ENCODE results near the gene LCN12. TPM values are rescaled to one million over a fixed set of nuclear protein-coding genes. Genes with fewer than 3 reads are reported as not detected.
"Not testable (repeated sequence)": the region's sequence is repeated elsewhere in the genome, so short reads cannot be mapped to it uniquely, and the experiment has no call there.

LCN12 gene
- total and polyA plus RNA-seq, 2 donors from 2014 or later, result 35.5 to 42.9 TPM

GRCh38 chr9:137001857-137002645, 50.0 kb downstream of the LCN12 start:
- FAIRE-seq (no peak), DNase-seq (no peak)
- Histone ChIP-seq H3K9me3 (ENCODE audit: control insufficient read depth in 2 of 3, insufficient read depth in 1 of 3, low read length in 3 of 3) (no peaks in the 10 kb centered on the region), H3K9ac (ENCODE audit: low read length in 3 of 3) (no peak overlapping the region), H3K4me3 (ENCODE audit: low read length in 3 of 3) (no peak overlapping the region), H3K4me1 (ENCODE audit: control insufficient read depth in 2 of 3, insufficient read depth in 2 of 3, low read depth in 1 of 3, low read length in 3 of 3) (peaks cover 0 to 6% (median 0%) of the 10 kb centered on the region in 3 donors), H3K27me3 (ENCODE audit: control insufficient read depth, insufficient read depth, low read length) (no peaks in the 10 kb centered on the region), H3K27ac (ENCODE audit: low read depth in 2 of 2, low read length in 2 of 2) (no peak overlapping the region), H3K36me3 (ENCODE audit: control insufficient read depth in 2 of 3, insufficient read depth in 3 of 3, low read length in 3 of 3) (no peaks in the 10 kb centered on the region)
- TF ChIP-seq, protein P1, sequence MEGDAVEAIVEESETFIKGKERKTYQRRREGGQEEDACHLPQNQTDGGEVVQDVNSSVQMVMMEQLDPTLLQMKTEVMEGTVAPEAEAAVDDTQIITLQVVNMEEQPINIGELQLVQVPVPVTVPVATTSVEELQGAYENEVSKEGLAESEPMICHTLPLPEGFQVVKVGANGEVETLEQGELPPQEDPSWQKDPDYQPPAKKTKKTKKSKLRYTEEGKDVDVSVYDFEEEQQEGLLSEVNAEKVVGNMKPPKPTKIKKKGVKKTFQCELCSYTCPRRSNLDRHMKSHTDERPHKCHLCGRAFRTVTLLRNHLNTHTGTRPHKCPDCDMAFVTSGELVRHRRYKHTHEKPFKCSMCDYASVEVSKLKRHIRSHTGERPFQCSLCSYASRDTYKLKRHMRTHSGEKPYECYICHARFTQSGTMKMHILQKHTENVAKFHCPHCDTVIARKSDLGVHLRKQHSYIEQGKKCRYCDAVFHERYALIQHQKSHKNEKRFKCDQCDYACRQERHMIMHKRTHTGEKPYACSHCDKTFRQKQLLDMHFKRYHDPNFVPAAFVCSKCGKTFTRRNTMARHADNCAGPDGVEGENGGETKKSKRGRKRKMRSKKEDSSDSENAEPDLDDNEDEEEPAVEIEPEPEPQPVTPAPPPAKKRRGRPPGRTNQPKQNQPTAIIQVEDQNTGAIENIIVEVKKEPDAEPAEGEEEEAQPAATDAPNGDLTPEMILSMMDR (IDR thresholded peaks at IDR 0.05; ENCODE audit: borderline replicate concordance, extremely low read depth, insufficient read depth), result no peak
- intact Hi-C loops (cut with DNase I), result no loop called here

DNA sequence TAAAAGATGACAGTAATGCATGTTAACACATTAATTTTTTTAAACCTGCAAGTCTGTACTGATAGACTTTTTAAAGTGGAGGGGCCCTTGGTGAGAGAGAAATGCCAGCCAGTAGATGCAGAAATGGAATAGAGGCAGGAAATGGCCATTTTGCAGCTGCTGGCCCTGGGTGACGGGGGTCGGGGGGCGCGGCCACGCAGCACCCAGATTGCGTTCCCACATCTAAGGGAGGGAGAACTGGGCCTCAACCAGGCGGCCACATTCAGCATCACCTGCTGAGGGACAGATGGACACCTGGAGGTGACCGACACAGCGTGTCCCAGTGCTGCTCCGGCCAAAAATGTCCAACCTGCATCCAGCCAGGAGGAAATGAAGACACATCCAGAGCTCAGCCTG, 50.6 kb downstream of the LCN12 start:
- no peaks in the 10 kb centered on the region for H3K27me3 ChIP-seq (ENCODE audit: control insufficient read depth, insufficient read depth, low read length)
- H3K9ac ChIP-seq (ENCODE audit: low read length in 3 of 3), result no peak overlapping the region
- intact Hi-C loops (cut with DNase I), result no loop called here
- no peaks in the 10 kb centered on the region for H3K36me3 ChIP-seq (ENCODE audit: control insufficient read depth in 2 of 3, insufficient read depth in 3 of 3, low read length in 3 of 3)
- H3K4me1 ChIP-seq (ENCODE audit: control insufficient read depth in 2 of 3, insufficient read depth in 2 of 3, low read depth in 1 of 3, low read length in 3 of 3), result peaks cover 0 to 3% (median 0%) of the 10 kb centered on the region in 3 donors
- H3K27ac ChIP-seq (ENCODE audit: low read depth in 2 of 2, low read length in 2 of 2), result no peak overlapping the region
- TF ChIP-seq, protein P1 (IDR thresholded peaks at IDR 0.05; ENCODE audit: borderline replicate concordance, extremely low read depth, insufficient read depth), result no peak
- H3K4me3 ChIP-seq (ENCODE audit: low read length in 3 of 3), result no peak overlapping the region
- H3K9me3 ChIP-seq (ENCODE audit: control insufficient read depth in 2 of 3, insufficient read depth in 1 of 3, low read length in 3 of 3), result no peaks in the 10 kb centered on the region
- DNase-seq (no peak), FAIRE-seq (no peak)

DNA sequence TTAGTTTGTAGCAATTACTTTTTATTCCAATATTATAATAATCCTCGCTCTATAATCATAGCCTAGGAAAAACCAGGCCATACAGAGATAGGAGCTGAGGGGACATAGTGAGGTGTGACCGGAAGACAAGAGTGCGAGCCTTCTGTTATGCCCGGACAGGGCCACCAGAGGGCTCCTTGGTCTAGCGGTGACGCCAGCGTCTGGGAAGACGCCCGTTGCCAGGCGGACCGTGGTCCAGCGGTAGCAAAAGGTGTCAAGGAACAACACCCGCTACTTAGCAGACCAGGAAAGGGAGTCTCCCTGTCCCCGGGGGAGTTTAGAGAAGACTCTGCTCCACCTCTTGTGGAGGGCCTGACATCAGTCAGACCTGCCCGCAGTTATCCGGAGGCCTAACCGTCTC, 52.2 kb downstream of the LCN12 start:
- FAIRE-seq; H3K27me3 ChIP-seq (ENCODE audit: control insufficient read depth, insufficient read depth, low read length); H3K9me3 ChIP-seq (ENCODE audit: control insufficient read depth in 2 of 3, insufficient read depth in 1 of 3, low read length in 3 of 3); DNase-seq; intact Hi-C loops (cut with DNase I); H3K36me3 ChIP-seq (ENCODE audit: control insufficient read depth in 2 of 3, insufficient read depth in 3 of 3, low read length in 3 of 3); H3K4me1 ChIP-seq (ENCODE audit: control insufficient read depth in 2 of 3, insufficient read depth in 2 of 3, low read depth in 1 of 3, low read length in 3 of 3); H3K4me3 ChIP-seq (ENCODE audit: low read length in 3 of 3); H3K9ac ChIP-seq (ENCODE audit: low read length in 3 of 3); H3K27ac ChIP-seq (ENCODE audit: low read depth in 2 of 2, low read length in 2 of 2): not testable (repeated sequence)
- TF ChIP-seq, protein P1 (IDR thresholded peaks at IDR 0.05; ENCODE audit: borderline replicate concordance, extremely low read depth, insufficient read depth), result peak; percentile 3

Other genes starting within 250 kb of the LCN12 start
Only the 30 nearest of the 33 such genes appear.
- 8.4 TPM for gene LCN10, start 209.3 kb upstream of the LCN12 start, total RNA-seq
- 3.9 TPM for gene LCN10, start 209.3 kb upstream of the LCN12 start, polyA plus RNA-seq (ENCODE audit: insufficient read depth, low read depth, low replicate concordance)
- 16.0 TPM for gene LCN6, start 203.7 kb upstream of the LCN12 start, total RNA-seq
- not detected for gene LCN6, start 203.7 kb upstream of the LCN12 start, polyA plus RNA-seq (ENCODE audit: insufficient read depth, low read depth, low replicate concordance)
- gene LCN8, start 194.0 kb upstream of the LCN12 start, total RNA-seq, result not detected
- gene LCN8, start 194.0 kb upstream of the LCN12 start, polyA plus RNA-seq (ENCODE audit: insufficient read depth, low read depth, low replicate concordance), result not detected
- gene LCN15, start 187.8 kb upstream of the LCN12 start, total RNA-seq, result not detected
- gene LCN15, start 187.8 kb upstream of the LCN12 start, polyA plus RNA-seq (ENCODE audit: insufficient read depth, low read depth, low replicate concordance), result not detected
- 96.5 TPM for gene TMEM141, start 160.9 kb upstream of the LCN12 start, total RNA-seq
- gene TMEM141, start 160.9 kb upstream of the LCN12 start, polyA plus RNA-seq (ENCODE audit: insufficient read depth, low read depth, low replicate concordance), result 403 TPM
- gene CCDC183, start 155.9 kb upstream of the LCN12 start, total RNA-seq, result 0.88 TPM
- 3.1 TPM for gene CCDC183, start 155.9 kb upstream of the LCN12 start, polyA plus RNA-seq (ENCODE audit: insufficient read depth, low read depth, low replicate concordance)
- 70.3 TPM for gene RABL6, start 144.3 kb upstream of the LCN12 start, total RNA-seq
- 60.4 TPM for gene RABL6, start 144.3 kb upstream of the LCN12 start, polyA plus RNA-seq (ENCODE audit: insufficient read depth, low read depth, low replicate concordance)
- gene AJM1, start 109.8 kb upstream of the LCN12 start, total RNA-seq, result 5.3 TPM
- 2.5 TPM for gene AJM1, start 109.8 kb upstream of the LCN12 start, polyA plus RNA-seq (ENCODE audit: insufficient read depth, low read depth, low replicate concordance)
- gene PHPT1, start 102.9 kb upstream of the LCN12 start, total RNA-seq, result 108 TPM
- gene PHPT1, start 102.9 kb upstream of the LCN12 start, polyA plus RNA-seq (ENCODE audit: insufficient read depth, low read depth, low replicate concordance), result 283 TPM
- 8.1 TPM for gene MAMDC4, start 99.9 kb upstream of the LCN12 start, total RNA-seq
- gene MAMDC4, start 99.9 kb upstream of the LCN12 start, polyA plus RNA-seq (ENCODE audit: insufficient read depth, low read depth, low replicate concordance), result 5.8 TPM
- gene EDF1, start 86.0 kb upstream of the LCN12 start, total RNA-seq, result 316 TPM
- 888 TPM for gene EDF1, start 86.0 kb upstream of the LCN12 start, polyA plus RNA-seq (ENCODE audit: insufficient read depth, low read depth, low replicate concordance)
- gene TRAF2, start 65.8 kb upstream of the LCN12 start, total RNA-seq, result 16.9 TPM
- gene TRAF2, start 65.8 kb upstream of the LCN12 start, polyA plus RNA-seq (ENCODE audit: insufficient read depth, low read depth, low replicate concordance), result 11.4 TPM
- gene FBXW5, start 7.5 kb upstream of the LCN12 start, total RNA-seq, result 97.2 TPM
- 92.5 TPM for gene FBXW5, start 7.5 kb upstream of the LCN12 start, polyA plus RNA-seq (ENCODE audit: insufficient read depth, low read depth, low replicate concordance)
- gene C8G, start 7.0 kb upstream of the LCN12 start, total RNA-seq, result 1.9 TPM
- gene C8G, start 7.0 kb upstream of the LCN12 start, polyA plus RNA-seq (ENCODE audit: insufficient read depth, low read depth, low replicate concordance), result 2.1 TPM
- 236 TPM for gene PTGDS, start 25.2 kb downstream of the LCN12 start, total RNA-seq
- gene PTGDS, start 25.2 kb downstream of the LCN12 start, polyA plus RNA-seq (ENCODE audit: insufficient read depth, low read depth, low replicate concordance), result 709 TPM
- 1.4 TPM for gene LCNL1, start 30.7 kb downstream of the LCN12 start, total RNA-seq
- 0.54 TPM for gene LCNL1, start 30.7 kb downstream of the LCN12 start, polyA plus RNA-seq (ENCODE audit: insufficient read depth, low read depth, low replicate concordance)
- 54.2 TPM for gene PAXX, start 40.1 kb downstream of the LCN12 start, total RNA-seq
- gene PAXX, start 40.1 kb downstream of the LCN12 start, polyA plus RNA-seq (ENCODE audit: insufficient read depth, low read depth, low replicate concordance), result 80.9 TPM
- 4.0 TPM for gene CLIC3, start 44.3 kb downstream of the LCN12 start, total RNA-seq
- 2.1 TPM for gene CLIC3, start 44.3 kb downstream of the LCN12 start, polyA plus RNA-seq (ENCODE audit: insufficient read depth, low read depth, low replicate concordance)
- 72.1 TPM for gene ABCA2, start 76.0 kb downstream of the LCN12 start, total RNA-seq
- gene ABCA2, start 76.0 kb downstream of the LCN12 start, polyA plus RNA-seq (ENCODE audit: insufficient read depth, low read depth, low replicate concordance), result 39.2 TPM
- 0.60 TPM for gene FUT7, start 79.8 kb downstream of the LCN12 start, total RNA-seq
- not detected for gene FUT7, start 79.8 kb downstream of the LCN12 start, polyA plus RNA-seq (ENCODE audit: insufficient read depth, low read depth, low replicate concordance)
- 189 TPM for gene NPDC1, start 93.9 kb downstream of the LCN12 start, total RNA-seq
- gene NPDC1, start 93.9 kb downstream of the LCN12 start, polyA plus RNA-seq (ENCODE audit: insufficient read depth, low read depth, low replicate concordance), result 80.2 TPM
- 9.3 TPM for gene ENTPD2, start 101.8 kb downstream of the LCN12 start, total RNA-seq
- 5.5 TPM for gene ENTPD2, start 101.8 kb downstream of the LCN12 start, polyA plus RNA-seq (ENCODE audit: insufficient read depth, low read depth, low replicate concordance)
- 2.3 TPM for gene SAPCD2, start 118.3 kb downstream of the LCN12 start, total RNA-seq
- 1.7 TPM for gene SAPCD2, start 118.3 kb downstream of the LCN12 start, polyA plus RNA-seq (ENCODE audit: insufficient read depth, low read depth, low replicate concordance)
- gene UAP1L1, start 125.2 kb downstream of the LCN12 start, total RNA-seq, result 12.7 TPM
- gene UAP1L1, start 125.2 kb downstream of the LCN12 start, polyA plus RNA-seq (ENCODE audit: insufficient read depth, low read depth, low replicate concordance), result 14.4 TPM
- 63.2 TPM for gene MAN1B1, start 134.7 kb downstream of the LCN12 start, total RNA-seq
- gene MAN1B1, start 134.7 kb downstream of the LCN12 start, polyA plus RNA-seq (ENCODE audit: insufficient read depth, low read depth, low replicate concordance), result 57.3 TPM
- gene DPP7, start 162.5 kb downstream of the LCN12 start, total RNA-seq, result 164 TPM
- gene DPP7, start 162.5 kb downstream of the LCN12 start, polyA plus RNA-seq (ENCODE audit: insufficient read depth, low read depth, low replicate concordance), result 205 TPM
- gene GRIN1, start 186.9 kb downstream of the LCN12 start, total RNA-seq, result 0.47 TPM
- not detected for gene GRIN1, start 186.9 kb downstream of the LCN12 start, polyA plus RNA-seq (ENCODE audit: insufficient read depth, low read depth, low replicate concordance)
- gene LRRC26, start 217.8 kb downstream of the LCN12 start, total RNA-seq, result 0.25 TPM
- gene LRRC26, start 217.8 kb downstream of the LCN12 start, polyA plus RNA-seq (ENCODE audit: insufficient read depth, low read depth, low replicate concordance), result not detected
- gene TMEM210, start 219.8 kb downstream of the LCN12 start, total RNA-seq, result not detected
- not detected for gene TMEM210, start 219.8 kb downstream of the LCN12 start, polyA plus RNA-seq (ENCODE audit: insufficient read depth, low read depth, low replicate concordance)
- gene ANAPC2, start 236.3 kb downstream of the LCN12 start, total RNA-seq, result 57.2 TPM
- 19.9 TPM for gene ANAPC2, start 236.3 kb downstream of the LCN12 start, polyA plus RNA-seq (ENCODE audit: insufficient read depth, low read depth, low replicate concordance)

Data from kidney (tissue), 14 donors.